ENCODE results near the gene PCDHA8.

DNA sequence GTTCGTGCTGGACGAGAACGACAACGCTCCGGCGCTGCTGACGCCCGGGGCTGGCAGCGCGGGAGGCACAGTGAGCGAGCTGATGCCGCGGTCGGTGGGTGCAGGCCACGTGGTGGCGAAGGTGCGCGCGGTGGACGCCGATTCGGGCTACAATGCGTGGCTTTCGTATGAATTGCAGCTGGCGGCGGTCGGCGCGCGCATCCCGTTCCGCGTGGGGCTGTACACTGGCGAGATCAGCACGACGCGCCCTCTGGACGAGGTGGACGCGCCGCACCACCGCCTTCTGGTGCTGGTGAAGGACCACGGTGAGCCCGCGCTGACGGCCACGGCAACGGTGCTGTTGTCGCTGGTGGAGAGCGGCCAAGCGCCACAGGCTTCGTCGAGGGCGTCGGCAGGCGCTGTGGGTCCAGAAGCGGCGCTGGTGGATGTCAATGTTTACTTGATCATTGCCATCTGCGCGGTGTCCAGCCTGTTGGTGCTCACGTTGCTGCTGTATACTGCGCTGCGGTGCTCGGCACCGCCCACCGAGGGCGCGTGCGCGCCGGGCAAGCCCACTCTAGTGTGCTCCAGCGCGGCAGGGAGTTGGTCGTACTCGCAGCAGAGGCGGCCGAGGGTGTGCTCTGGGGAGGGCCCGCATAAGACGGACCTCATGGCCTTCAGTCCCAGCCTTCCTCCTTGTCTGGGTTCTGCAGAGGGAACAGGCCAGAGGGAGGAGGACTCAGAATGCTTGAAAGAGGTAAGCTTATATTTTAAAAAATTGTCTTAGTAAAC lies 43.1 kb downstream of the PCDHA8 start:
- TF ChIP-seq PAX5 (IDR thresholded peaks at IDR 0.05; ENCODE audit: borderline replicate concordance, low read depth, low read length): no peak
- TF ChIP-seq, protein P1, sequence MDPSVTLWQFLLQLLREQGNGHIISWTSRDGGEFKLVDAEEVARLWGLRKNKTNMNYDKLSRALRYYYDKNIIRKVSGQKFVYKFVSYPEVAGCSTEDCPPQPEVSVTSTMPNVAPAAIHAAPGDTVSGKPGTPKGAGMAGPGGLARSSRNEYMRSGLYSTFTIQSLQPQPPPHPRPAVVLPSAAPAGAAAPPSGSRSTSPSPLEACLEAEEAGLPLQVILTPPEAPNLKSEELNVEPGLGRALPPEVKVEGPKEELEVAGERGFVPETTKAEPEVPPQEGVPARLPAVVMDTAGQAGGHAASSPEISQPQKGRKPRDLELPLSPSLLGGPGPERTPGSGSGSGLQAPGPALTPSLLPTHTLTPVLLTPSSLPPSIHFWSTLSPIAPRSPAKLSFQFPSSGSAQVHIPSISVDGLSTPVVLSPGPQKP (IDR thresholded peaks at IDR 0.05; ENCODE audit: low read depth, low read length): no peak
- TF ChIP-seq SP1 (IDR thresholded peaks at IDR 0.05; ENCODE audit: low read depth, low read length): no peak
- TF ChIP-seq, protein P2, sequence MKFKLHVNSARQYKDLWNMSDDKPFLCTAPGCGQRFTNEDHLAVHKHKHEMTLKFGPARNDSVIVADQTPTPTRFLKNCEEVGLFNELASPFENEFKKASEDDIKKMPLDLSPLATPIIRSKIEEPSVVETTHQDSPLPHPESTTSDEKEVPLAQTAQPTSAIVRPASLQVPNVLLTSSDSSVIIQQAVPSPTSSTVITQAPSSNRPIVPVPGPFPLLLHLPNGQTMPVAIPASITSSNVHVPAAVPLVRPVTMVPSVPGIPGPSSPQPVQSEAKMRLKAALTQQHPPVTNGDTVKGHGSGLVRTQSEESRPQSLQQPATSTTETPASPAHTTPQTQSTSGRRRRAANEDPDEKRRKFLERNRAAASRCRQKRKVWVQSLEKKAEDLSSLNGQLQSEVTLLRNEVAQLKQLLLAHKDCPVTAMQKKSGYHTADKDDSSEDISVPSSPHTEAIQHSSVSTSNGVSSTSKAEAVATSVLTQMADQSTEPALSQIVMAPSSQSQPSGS (IDR thresholded peaks at IDR 0.05; ENCODE audit: low read length): no peak
- no peak for TF ChIP-seq TAF1 (IDR thresholded peaks at IDR 0.05; ENCODE audit: borderline replicate concordance, low read depth, low read length)
- TF ChIP-seq HDGF (IDR thresholded peaks at IDR 0.05): no peak
- TF ChIP-seq, protein P3, sequence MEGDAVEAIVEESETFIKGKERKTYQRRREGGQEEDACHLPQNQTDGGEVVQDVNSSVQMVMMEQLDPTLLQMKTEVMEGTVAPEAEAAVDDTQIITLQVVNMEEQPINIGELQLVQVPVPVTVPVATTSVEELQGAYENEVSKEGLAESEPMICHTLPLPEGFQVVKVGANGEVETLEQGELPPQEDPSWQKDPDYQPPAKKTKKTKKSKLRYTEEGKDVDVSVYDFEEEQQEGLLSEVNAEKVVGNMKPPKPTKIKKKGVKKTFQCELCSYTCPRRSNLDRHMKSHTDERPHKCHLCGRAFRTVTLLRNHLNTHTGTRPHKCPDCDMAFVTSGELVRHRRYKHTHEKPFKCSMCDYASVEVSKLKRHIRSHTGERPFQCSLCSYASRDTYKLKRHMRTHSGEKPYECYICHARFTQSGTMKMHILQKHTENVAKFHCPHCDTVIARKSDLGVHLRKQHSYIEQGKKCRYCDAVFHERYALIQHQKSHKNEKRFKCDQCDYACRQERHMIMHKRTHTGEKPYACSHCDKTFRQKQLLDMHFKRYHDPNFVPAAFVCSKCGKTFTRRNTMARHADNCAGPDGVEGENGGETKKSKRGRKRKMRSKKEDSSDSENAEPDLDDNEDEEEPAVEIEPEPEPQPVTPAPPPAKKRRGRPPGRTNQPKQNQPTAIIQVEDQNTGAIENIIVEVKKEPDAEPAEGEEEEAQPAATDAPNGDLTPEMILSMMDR (IDR thresholded peaks at IDR 0.05 in 2 of 3, conservative IDR thresholded peaks at IDR 0.05 in 1 of 3; ENCODE audit: control insufficient read depth in 2 of 3, extremely low read depth in 1 of 3, insufficient read depth in 1 of 3, low read depth in 3 of 3, low read length in 3 of 3): no peak
- no peak for TF ChIP-seq BMI1 (IDR thresholded peaks at IDR 0.05; ENCODE audit: borderline replicate concordance)
- TF ChIP-seq, protein P4, sequence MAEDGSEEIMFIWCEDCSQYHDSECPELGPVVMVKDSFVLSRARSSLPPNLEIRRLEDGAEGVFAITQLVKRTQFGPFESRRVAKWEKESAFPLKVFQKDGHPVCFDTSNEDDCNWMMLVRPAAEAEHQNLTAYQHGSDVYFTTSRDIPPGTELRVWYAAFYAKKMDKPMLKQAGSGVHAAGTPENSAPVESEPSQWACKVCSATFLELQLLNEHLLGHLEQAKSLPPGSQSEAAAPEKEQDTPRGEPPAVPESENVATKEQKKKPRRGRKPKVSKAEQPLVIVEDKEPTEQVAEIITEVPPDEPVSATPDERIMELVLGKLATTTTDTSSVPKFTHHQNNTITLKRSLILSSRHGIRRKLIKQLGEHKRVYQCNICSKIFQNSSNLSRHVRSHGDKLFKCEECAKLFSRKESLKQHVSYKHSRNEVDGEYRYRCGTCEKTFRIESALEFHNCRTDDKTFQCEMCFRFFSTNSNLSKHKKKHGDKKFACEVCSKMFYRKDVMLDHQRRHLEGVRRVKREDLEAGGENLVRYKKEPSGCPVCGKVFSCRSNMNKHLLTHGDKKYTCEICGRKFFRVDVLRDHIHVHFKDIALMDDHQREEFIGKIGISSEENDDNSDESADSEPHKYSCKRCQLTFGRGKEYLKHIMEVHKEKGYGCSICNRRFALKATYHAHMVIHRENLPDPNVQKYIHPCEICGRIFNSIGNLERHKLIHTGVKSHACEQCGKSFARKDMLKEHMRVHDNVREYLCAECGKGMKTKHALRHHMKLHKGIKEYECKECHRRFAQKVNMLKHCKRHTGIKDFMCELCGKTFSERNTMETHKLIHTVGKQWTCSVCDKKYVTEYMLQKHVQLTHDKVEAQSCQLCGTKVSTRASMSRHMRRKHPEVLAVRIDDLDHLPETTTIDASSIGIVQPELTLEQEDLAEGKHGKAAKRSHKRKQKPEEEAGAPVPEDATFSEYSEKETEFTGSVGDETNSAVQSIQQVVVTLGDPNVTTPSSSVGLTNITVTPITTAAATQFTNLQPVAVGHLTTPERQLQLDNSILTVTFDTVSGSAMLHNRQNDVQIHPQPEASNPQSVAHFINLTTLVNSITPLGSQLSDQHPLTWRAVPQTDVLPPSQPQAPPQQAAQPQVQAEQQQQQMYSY (CRISPR knock-in tag; IDR thresholded peaks at IDR 0.05): no peak
- TF ChIP-seq, protein P5, sequence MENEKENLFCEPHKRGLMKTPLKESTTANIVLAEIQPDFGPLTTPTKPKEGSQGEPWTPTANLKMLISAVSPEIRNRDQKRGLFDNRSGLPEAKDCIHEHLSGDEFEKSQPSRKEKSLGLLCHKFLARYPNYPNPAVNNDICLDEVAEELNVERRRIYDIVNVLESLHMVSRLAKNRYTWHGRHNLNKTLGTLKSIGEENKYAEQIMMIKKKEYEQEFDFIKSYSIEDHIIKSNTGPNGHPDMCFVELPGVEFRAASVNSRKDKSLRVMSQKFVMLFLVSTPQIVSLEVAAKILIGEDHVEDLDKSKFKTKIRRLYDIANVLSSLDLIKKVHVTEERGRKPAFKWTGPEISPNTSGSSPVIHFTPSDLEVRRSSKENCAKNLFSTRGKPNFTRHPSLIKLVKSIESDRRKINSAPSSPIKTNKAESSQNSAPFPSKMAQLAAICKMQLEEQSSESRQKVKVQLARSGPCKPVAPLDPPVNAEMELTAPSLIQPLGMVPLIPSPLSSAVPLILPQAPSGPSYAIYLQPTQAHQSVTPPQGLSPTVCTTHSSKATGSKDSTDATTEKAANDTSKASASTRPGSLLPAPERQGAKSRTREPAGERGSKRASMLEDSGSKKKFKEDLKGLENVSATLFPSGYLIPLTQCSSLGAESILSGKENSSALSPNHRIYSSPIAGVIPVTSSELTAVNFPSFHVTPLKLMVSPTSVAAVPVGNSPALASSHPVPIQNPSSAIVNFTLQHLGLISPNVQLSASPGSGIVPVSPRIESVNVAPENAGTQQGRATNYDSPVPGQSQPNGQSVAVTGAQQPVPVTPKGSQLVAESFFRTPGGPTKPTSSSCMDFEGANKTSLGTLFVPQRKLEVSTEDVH (IDR thresholded peaks at IDR 0.05; ENCODE audit: low read depth, partially characterized antibody): no peak
- no peak for TF ChIP-seq RAD21 (IDR thresholded peaks at IDR 0.05; ENCODE audit: insufficient read depth, low read depth, low read length)
